Neural progenitor cell (in vitro differentiated cells): Measurements from ENCODE around the gene FBXL17. TPM values are rescaled to one million over a fixed set of nuclear protein-coding genes. Genes with fewer than 3 reads are reported as not detected.

Source experiments
- DNase-seq: peaks from one replicate; pipeline ENCODE4 v3.0.0-alpha.2; 2016; ENCODE audit warnings: low spot score
- H2AFZ ChIP-seq: fragments of 200-600 bp; sonication (generic); replicated peaks from 2 replicates; pipeline ENCODE4 v1.6.1; 2016; ENCODE audit warnings: antibody characterized with exemption
- H3F3A ChIP-seq: fragments of 200-600 bp; sonication (generic); 2 replicates; pipeline ENCODE4 v1.6.1; 2016; ENCODE audit warnings: antibody characterized with exemption, low read depth
- H3K27ac ChIP-seq: fragments of 200-600 bp; sonication (generic); 2 replicates; pipeline ENCODE4 v1.5.1; 2016; ENCODE audit warnings: mild to moderate bottlenecking
- H3K27me3 ChIP-seq: fragments of 200-600 bp; sonication (generic); 2 replicates; pipeline ENCODE4 v1.6.1; 2016; ENCODE audit warnings: mild to moderate bottlenecking, moderate library complexity
- H3K36me3 ChIP-seq: fragments of 200-600 bp; sonication (generic); 2 replicates; pipeline ENCODE4 v1.5.1; 2016
- H3K4me1 ChIP-seq: fragments of 200-600 bp; sonication (generic); 2 replicates; pipeline ENCODE4 v1.6.1; 2016; ENCODE audit warnings: mixed run types
- H3K4me2 ChIP-seq: fragments of 200-600 bp; sonication (generic); 2 replicates; pipeline ENCODE4 v1.6.1; 2016
- H3K4me3 ChIP-seq: fragments of 200-600 bp; sonication (generic); 2 replicates; pipeline ENCODE4 v1.5.1; 2016
- H3K79me2 ChIP-seq: fragments of 200-600 bp; sonication (generic); 2 replicates; pipeline ENCODE4 v1.6.1; 2016; ENCODE audit warnings: low read depth
- H3K9ac ChIP-seq: fragments of 200-600 bp; sonication (generic); 2 replicates; pipeline ENCODE4 v1.6.1; 2016
- H3K9me3 ChIP-seq: fragments of 200-600 bp; sonication (generic); 2 replicates; pipeline ENCODE4 v1.5.1; 2016; ENCODE audit warnings: low read depth
- H4K20me1 ChIP-seq: fragments of 200-600 bp; sonication (generic); 2 replicates; pipeline ENCODE4 v1.6.1; 2016; ENCODE audit warnings: low read depth
- H3K27ac Mint-ChIP-seq: 3 replicates; pipeline ENCODE4 v1.8.0; 2021; ENCODE audit warnings: mixed read lengths
- H3K27me3 Mint-ChIP-seq: 2 replicates; pipeline ENCODE4 v1.8.0; 2022; ENCODE audit warnings: low read depth, mild to moderate bottlenecking, inconsistent platforms, moderate library complexity, mixed read lengths; ENCODE audit not compliant: insufficient read depth
- H3K36me3 Mint-ChIP-seq: 3 replicates; pipeline ENCODE4 v1.8.0; 2021; ENCODE audit warnings: mixed read lengths
- H3K4me1 Mint-ChIP-seq: 3 replicates; pipeline ENCODE4 v1.8.0; 2021; ENCODE audit warnings: mixed read lengths
- H3K4me3 Mint-ChIP-seq: 3 replicates; pipeline ENCODE4 v1.8.0; 2021; ENCODE audit warnings: mild to moderate bottlenecking, moderate library complexity, mixed read lengths
- H3K9me3 Mint-ChIP-seq: 3 replicates; pipeline ENCODE4 v1.8.0; 2020; ENCODE audit warnings: mixed read lengths
- EZH2 ChIP-seq: fragments of 200-600 bp; sonication (generic); IDR thresholded peaks from 2 replicates; pipeline ENCODE4 v1.6.1; 2017; ENCODE audit warnings: antibody characterized with exemption, mild to moderate bottlenecking, moderate library complexity
- EZH2phosphoT487 ChIP-seq: fragments of 200-600 bp; sonication (generic); IDR thresholded peaks from 2 replicates; pipeline ENCODE4 v1.6.1; 2017; ENCODE audit warnings: antibody characterized with exemption
- total RNA-seq: library from RNA; depleted of rRNA; stranded (reverse); fragments of >200 nt; gene quantifications from 2 replicates; pipeline ENCODE4 v1.2.3, GENCODE V29; 2015; ENCODE audit warnings: low replicate concordance
- TF ChIP-seq, protein P1 (sequence below): fragments of 200-600 bp; sonication (generic); IDR thresholded peaks from 2 replicates; pipeline ENCODE4 v1.5.1; 2017; ENCODE audit warnings: antibody characterized with exemption, mild to moderate bottlenecking

The FBXL17 gene
- total RNA-seq, 1 donor from 2014 or later: 7.6 TPM

DNA sequence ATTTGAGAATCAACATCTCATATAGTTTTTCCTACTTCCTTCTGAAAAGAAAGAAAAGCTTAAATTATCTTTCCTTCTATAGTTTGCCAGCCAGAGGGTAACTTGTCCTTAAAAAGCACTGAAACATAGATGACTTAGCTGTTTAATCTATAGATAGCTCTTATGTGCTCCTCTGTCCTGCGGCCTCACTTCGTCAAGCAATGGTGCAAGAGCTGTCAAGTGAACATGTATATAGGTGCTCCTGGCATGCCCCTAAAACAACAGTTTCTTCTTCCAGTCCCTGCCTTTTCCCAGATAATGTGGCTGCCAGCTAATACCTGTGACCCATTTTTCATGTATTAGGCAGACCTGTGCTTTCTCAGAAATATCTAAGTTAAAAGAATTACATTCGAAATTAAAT is 423.5 kb downstream of the FBXL17 start:
- Mint-ChIP-seq H3K27me3 (peaks cover 2% of the 10 kb centered on the region), H3K4me3 (no peak overlapping the region), H3K27ac (peak overlapping the region; percentile 23), H3K36me3 (no peaks in the 10 kb centered on the region), H3K4me1 (peaks cover 24% of the 10 kb centered on the region), H3K9me3 (no peaks in the 10 kb centered on the region)
- no peaks in the 10 kb centered on the region for H3K36me3 ChIP-seq
- H3K9ac ChIP-seq: no peak overlapping the region
- peaks cover 68% of the 10 kb centered on the region for H3K4me1 ChIP-seq
- H2AFZ ChIP-seq: no peak overlapping the region
- peaks cover 25% of the 10 kb centered on the region for H3F3A ChIP-seq
- no peaks in the 10 kb centered on the region for H3K79me2 ChIP-seq
- no peaks in the 10 kb centered on the region for H3K9me3 ChIP-seq
- H3K27ac ChIP-seq: no peak overlapping the region
- no peaks in the 10 kb centered on the region for H4K20me1 ChIP-seq
- no peak overlapping the region for H3K4me2 ChIP-seq
- no peaks in the 10 kb centered on the region for H3K27me3 ChIP-seq
- H3K4me3 ChIP-seq: no peak overlapping the region
- TF ChIP-seq, protein P1, sequence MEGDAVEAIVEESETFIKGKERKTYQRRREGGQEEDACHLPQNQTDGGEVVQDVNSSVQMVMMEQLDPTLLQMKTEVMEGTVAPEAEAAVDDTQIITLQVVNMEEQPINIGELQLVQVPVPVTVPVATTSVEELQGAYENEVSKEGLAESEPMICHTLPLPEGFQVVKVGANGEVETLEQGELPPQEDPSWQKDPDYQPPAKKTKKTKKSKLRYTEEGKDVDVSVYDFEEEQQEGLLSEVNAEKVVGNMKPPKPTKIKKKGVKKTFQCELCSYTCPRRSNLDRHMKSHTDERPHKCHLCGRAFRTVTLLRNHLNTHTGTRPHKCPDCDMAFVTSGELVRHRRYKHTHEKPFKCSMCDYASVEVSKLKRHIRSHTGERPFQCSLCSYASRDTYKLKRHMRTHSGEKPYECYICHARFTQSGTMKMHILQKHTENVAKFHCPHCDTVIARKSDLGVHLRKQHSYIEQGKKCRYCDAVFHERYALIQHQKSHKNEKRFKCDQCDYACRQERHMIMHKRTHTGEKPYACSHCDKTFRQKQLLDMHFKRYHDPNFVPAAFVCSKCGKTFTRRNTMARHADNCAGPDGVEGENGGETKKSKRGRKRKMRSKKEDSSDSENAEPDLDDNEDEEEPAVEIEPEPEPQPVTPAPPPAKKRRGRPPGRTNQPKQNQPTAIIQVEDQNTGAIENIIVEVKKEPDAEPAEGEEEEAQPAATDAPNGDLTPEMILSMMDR: no peak
- no peak for TF ChIP-seq EZH2phosphoT487
- no peak for DNase-seq

- Histone ChIP-seq H2AFZ (no peak overlapping the region), H3K79me2 (no peaks in the 10 kb centered on the region), H3K36me3 (no peaks in the 10 kb centered on the region), H3K9me3 (no peaks in the 10 kb centered on the region), H3K9ac (no peak overlapping the region), H3K27me3 (no peaks in the 10 kb centered on the region), H3K4me2 (peak overlapping the region; percentile 56), H3F3A (peaks cover 21% of the 10 kb centered on the region), H3K27ac (peak overlapping the region; percentile 57), H3K4me3 (no peak overlapping the region), H4K20me1 (no peaks in the 10 kb centered on the region), H3K4me1 (peaks cover 62% of the 10 kb centered on the region)
- no peak overlapping the region for H3K27ac Mint-ChIP-seq
- TF ChIP-seq, protein P1: no peak
- TF ChIP-seq EZH2phosphoT487 (no peak), EZH2 (no peak)
- H3K4me1 Mint-ChIP-seq: peaks cover 24% of the 10 kb centered on the region
- peaks cover 2% of the 10 kb centered on the region for H3K27me3 Mint-ChIP-seq
- no peak overlapping the region for H3K4me3 Mint-ChIP-seq
- no peaks in the 10 kb centered on the region for H3K9me3 Mint-ChIP-seq
- H3K36me3 Mint-ChIP-seq: no peaks in the 10 kb centered on the region
- DNase-seq: peak; percentile 55
Observed at GRCh38 chr5:107957051-107957450, 424.8 kb downstream of the FBXL17 start.

DNA sequence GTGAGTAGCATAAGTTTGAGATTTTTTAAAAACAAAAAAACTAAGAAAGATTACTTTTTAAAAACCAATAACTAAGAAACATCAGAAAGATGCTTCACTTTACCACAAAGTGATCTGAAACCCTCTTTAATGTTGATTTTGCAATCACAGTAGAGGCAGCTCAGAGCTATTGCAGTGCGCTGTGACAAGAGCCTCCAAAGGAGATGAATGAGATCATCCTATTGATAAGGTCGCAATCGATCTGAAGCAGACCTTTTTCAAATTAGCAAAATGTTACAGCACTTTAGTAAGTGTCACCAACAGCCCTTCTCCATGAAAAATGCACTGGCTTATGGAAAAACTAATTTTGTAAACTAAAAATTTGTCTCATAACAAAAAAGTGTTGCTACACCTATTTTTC is 426.6 kb downstream of the FBXL17 start:
- Mint-ChIP-seq H3K4me1 (peaks cover 34% of the 10 kb centered on the region), H3K36me3 (no peaks in the 10 kb centered on the region), H3K9me3 (no peaks in the 10 kb centered on the region), H3K27ac (no peak overlapping the region), H3K4me3 (no peak overlapping the region), H3K27me3 (no peaks in the 10 kb centered on the region)
- no peak overlapping the region for H2AFZ ChIP-seq
- no peaks in the 10 kb centered on the region for H4K20me1 ChIP-seq
- H3K27me3 ChIP-seq: no peaks in the 10 kb centered on the region
- TF ChIP-seq EZH2: no peak
- no peak for TF ChIP-seq EZH2phosphoT487
- TF ChIP-seq, protein P1: no peak
- no peaks in the 10 kb centered on the region for H3K9me3 ChIP-seq
- H3K27ac ChIP-seq: no peak overlapping the region
- DNase-seq: peak; percentile 22
- peak overlapping the region; percentile 10 for H3K4me2 ChIP-seq
- no peaks in the 10 kb centered on the region for H3K79me2 ChIP-seq
- H3K4me1 ChIP-seq: peaks cover 75% of the 10 kb centered on the region
- H3K36me3 ChIP-seq: no peaks in the 10 kb centered on the region
- no peak overlapping the region for H3K4me3 ChIP-seq
- no peak overlapping the region for H3K9ac ChIP-seq
- H3F3A ChIP-seq: peaks cover 21% of the 10 kb centered on the region
